GM21447 (cell line): ENCODE data around the gene BAZ1B.
"Not testable (repeated sequence)": the region's sequence is repeated elsewhere in the genome, so short reads cannot be mapped to it uniquely, and the experiment has no call there.

Experiments
- ATAC-seq: cut with Tn5 transposase; IDR thresholded peaks from one replicate; pipeline ENCODE4 v1.9.1; 2021; ENCODE audit not compliant: unreplicated experiment

Gene BAZ1B

DNA sequence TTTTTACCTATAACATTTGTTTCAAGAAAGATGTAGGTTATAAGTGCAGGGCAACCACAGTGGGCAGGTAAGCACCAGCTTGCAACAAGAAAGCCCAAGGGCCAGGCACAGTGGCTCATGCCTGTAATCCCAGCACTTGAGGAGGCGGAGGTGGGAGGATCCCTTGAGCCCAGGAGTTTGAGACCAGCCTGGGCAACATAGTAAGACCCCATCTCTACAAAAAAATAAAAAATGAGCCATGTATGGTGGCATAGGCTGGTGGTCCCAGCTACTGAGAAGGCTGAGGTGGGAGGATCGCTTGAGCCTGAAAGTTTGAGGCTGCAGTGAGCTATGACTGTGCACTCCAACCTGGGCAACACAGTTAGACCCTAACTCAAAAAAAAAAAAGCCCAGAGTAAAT, 22.6 kb upstream of the BAZ1B start:
- ATAC-seq = no peak

DNA sequence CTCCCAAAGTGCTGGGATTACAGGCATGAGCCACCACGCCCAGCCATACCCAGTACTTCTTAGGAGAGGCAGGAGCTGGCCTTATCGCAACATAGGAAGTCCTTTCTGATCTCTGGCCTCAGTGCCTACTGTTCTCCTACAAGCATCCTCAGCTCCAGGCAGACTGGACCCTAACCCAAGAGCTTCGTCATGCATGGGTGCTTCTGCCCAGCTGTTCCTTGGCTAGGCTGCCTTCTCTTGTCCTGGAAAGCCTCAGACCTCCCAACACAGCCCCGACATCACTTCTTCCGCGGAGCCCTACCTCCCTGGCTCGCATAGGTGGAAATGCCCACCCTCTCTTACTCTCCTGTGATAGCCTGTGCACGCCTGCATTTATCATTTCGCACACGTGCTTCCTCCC, 19.6 kb upstream of the BAZ1B start:
- no peak for ATAC-seq

DNA sequence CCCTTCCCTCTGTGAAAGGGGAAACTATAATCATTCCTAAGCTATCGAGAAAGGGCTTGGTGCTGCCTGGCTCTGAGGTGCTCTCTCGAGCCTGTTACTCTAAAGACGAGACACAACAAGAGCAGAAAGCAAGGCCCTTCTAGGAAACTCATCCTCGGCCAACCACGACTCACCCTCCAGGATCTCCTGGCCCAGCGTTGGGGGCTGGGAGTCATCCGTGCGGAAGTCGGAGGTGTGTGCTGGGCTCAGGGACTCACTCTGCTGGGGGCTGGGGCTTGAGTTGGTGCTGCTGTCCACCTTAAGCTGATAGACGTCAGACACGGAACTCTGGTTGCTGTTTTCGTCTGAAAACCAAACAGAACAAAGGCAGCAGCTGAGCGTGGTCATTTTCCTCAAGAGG, 17.6 kb upstream of the BAZ1B start:
- ATAC-seq = no peak

DNA sequence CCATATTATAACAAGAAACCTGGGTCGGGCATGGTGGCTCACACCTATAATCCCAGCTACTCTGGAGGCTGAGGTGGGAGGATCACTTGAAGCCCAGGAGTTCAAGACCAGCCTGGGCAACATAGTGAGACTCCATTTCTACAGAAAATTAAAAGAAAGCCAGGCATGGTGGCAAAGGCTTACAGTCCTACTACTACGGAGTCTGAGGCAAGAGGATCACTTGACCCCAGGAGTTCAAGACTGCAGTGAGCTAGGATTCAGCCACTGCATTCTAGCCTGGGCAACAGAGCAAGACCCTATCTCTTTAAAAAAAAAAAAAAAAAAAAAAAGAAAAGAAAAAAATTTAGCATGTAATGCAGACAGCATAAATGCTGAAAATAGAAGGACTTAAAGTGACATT, 16.4 kb upstream of the BAZ1B start:
- not testable (repeated sequence) for ATAC-seq

DNA sequence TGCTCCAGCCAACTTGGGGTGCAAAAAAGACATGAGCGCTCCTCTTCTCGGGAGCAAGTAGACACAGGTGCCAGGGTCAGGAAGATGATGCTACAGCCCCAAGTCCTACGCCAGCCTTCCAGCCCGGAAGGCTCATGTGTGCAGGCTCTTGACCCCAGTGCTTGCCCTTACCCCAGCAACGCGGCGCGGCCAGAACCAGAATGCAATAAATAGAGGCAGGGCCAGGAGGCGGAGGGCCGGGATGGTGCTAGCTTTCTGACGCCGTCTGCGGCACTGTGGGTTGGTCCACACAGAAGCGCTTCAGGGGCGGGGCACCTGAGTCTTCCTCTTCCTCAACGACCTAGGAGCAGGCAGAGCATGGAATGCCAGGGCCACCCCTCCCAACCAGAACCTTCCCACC, 15.0 kb upstream of the BAZ1B start:
- no peak for ATAC-seq

DNA sequence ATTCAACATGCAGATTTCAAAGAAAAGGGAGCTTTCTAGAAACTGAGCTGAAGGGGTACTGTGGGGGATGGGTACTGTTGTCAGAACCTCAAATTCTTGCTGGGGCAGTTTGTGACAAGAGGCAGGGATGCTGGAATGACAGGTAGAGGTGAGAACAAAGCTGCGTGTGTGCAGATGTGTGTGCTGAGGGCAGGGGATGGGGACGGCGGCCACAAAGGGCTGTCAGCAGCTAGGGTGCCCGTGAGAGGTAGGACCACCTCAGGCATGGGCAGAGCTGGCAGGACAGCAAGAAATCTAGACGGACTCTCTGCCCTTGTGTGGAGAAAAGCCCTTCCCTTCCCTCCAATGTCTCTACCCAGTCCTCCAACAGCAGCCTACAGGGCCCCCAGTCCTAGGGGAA, 14.4 kb upstream of the BAZ1B start:
- no peak for ATAC-seq

DNA sequence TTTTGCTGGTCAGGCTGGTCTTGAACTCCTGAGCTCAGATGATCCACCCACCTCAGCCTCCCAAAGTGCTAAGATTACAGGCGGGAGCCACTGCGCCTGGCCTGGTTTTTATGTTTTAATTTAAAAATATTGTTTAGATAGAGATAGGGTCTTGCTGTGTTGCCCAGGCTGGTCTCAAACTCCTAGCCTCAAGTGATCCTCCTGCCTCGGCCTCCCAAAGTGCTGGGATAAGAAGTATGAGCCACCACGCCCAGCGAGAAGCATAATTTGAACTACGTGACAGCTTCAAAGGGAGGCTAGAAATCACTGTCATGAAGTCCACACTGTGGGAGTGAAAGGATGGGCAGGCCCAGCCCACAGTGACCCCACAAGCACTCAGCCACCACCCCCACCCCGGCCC, 13.8 kb upstream of the BAZ1B start:
- not testable (repeated sequence) for ATAC-seq

DNA sequence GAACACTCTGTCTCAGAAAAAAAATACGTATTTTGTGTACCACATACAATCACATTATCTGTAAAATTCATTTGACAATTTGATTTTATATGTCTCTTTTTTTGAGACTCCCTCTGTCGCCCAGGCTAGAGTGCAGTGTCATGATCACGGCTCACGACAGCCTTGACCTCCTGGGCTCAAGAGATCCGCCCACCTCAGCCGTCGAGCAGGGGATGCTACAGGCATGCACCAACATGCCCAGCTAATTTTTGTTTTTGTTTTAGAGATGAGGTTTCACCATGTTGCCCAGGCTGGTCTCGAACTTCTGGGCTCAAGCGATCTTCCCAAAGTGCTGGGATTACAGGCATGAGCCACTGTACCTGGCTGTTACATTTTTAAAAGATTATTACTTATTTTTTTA, 11.6 kb upstream of the BAZ1B start:
- ATAC-seq = no peak

DNA sequence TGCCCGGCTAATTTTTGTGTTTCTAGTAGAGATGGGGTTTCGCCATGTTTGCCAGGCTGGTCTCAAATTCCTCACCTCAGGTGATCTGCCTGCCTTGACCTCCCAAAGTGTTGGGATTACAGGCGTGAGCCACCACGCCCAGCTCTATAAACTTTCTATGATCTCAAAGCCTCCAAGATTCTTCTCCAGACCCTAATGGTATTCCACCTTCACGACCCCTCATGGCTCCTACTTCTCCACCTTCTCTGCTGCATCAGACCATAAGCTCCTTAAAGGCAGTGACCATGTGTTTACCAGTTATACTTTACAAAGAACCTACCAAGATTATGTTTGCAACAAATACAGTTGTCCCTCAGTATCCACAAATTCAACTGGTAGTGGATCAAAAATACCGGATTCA, 10.1 kb upstream of the BAZ1B start:
- no peak for ATAC-seq

DNA sequence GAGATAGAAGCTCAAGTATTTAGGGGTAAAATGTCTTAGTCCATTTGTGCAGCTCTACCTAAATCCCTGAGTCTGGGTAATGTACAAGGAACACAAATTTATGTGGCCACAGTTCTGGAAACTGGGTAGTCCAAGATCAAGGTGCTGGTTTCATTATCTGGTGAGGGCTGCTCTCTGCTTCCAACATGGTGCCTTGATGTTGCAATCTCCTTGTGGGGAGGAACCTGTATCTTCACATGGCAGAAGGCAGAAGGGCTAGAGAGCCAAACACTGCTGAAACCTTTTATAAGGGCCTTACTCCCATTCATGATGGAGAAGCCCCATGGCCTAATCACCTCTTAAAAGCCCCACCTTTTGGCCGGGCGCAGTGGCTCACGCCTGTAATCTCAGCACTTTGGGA, 8.7 kb upstream of the BAZ1B start:
- no peak for ATAC-seq

DNA sequence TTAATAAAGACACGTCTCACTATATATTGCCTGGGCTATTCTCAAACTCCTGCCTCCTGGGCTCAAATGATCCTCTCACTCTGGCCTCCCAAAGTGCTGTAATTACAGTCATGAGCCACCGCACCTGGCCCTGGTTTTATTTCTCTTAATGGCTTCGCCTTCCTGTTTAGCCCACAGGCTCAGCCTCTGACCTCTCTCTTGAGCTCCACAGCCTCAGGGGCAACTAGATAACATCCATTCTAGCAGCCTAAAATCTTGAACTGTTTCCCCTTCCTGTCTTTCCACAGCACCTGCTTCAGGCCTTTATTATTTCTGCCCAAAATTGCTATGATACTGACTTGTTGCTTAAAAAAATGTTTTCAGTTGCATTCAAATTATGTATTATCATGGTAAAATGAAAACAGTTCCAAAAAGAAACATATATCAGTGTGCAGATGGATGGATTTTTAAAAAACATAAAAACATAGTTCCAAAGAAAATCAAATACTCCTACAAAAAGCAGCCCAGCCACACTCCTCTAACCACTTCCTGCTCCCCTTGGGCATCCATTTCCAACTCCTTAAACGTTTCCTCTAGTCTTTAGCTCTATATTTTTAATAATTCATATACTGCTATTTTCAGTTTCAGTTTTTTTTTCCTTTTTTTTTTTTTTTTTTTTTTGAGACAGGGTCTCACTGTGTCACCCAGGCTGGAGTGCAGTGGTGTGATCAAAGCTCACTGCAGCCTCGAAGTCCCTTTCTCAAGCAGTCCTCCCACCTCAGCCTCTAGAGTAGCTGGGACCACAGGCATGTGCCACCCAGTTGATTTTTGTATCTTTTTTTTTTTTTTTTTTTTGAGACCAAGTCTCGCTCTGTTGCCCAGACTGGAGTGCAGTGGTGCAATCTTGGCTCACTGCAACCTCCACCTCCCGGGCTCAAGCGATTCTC, 5.1 kb upstream of the BAZ1B start:
- no peak for ATAC-seq

DNA sequence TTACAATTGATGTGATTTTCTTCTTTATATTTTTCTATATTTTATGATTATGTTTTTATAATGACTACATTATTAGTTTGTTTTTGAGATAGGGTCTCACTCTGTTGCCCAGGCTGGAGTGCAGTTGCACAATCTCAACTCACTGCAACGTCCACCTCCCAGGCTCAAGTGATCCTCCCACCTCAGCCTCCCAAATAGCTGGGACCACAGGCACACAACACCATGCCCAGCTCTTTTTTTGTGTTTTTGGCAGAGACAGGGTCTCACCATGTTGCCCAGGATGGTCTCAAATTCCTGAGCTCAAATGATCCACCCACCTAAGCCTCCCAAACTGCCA, 4.0 kb upstream of the BAZ1B start:
- ATAC-seq = not testable (repeated sequence)

DNA sequence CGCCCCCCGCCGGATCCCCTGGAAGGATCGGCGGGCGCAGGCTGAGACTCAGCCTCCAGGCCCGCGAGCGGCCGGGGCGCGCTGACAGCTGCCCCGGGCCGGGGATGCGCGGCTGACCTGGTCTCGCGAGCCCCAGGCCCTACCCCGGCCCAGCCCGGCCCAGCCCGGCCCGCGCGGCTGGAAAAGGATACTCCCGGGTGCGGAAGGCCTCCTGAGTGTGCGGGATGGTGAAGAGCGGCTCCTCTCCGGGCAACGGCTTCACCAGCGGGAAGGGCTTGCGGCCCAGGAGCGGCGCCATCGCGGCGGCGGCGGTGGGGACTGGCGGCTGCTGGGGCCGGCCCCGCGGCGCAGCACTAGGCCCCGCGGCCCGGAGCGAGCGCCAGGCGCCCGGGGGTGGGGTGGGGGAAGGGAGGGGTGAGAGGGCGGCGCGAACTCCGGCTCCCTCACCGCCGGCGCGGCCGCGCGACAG, 423 bp downstream of the BAZ1B start:
- ATAC-seq = peak; percentile 34

DNA sequence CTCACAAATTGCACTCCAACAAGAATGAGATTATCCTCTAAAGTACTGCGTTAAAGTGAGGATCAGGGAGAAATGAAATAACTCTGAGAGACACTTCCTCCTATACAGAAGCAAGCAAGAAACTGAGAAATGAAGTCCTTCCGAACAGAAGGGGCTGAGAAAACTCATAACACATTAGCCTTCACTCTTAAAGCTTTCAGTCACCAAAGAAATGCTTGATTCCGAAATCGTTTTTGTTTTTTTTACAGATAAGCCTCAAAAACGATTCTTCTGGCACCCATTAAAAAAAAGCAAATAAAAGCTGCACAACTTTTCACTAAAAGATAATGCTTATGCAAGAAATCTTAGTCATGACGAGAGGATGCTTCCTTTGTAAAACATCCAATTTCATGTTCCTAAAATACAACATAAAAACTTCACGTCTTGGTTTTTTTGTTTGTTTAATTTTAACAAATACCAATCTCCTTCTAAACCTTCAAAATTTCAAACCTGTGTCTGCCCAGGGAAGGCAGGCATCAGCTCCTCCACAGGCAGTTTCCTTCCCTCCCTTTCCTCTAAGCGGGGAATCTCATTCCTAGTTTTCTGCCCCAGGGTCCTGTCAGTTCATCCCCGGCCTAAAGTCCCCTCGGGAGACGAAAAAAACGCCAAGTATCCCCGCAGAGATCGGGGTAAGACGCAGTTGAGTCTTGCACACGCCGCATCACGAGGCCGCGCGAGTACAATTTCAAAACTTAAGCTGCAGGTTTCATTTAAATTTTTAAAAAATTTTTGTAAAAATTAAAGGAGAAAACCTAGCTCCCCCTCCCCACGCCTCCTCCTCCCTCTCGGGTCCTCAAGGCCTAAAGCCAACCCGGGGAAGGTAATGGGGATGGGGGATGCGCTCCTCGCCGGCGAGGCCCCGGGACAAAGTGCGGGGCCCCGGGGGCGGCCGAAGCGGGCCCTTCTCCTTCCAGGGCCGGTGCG, 1.1 kb downstream of the BAZ1B start:
- no peak for ATAC-seq

DNA sequence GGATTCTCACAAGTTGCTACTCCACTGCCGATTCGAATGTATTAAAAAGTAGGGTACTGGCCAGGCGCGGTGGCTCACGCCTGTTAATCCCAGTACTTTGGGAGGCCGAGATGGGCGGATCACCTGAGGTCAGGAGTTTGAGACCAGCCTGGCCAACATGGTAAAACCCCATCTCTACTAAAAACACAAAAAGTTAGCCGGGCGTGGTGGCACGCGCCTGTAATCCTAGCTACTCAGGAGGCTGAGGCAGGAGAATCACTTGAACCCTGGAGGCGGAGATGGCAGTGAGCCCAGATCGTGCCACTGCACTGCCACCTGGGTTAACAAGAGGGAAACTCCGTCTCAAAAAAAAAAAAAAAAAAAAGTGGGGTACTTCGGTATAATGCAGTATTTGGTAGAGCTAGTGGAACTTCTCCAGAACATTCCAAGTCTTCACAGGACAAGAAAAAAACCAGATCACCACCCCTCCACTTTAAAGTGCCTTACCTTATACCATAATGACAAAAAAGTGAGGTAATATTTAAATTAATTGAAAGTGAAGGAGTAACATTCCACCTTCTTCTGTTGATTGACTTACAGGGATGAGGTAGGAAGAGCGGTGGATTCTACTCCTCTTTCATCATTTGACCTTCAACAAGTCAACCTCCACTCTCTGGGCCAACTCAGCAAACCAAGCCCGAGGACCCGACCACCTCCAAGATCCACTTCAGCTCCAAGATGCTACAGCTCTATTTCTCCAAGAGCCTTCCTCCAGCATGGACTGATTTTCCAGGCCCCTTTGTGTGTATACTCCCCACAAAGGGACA, 2.0 kb downstream of the BAZ1B start:
- ATAC-seq = no peak

DNA sequence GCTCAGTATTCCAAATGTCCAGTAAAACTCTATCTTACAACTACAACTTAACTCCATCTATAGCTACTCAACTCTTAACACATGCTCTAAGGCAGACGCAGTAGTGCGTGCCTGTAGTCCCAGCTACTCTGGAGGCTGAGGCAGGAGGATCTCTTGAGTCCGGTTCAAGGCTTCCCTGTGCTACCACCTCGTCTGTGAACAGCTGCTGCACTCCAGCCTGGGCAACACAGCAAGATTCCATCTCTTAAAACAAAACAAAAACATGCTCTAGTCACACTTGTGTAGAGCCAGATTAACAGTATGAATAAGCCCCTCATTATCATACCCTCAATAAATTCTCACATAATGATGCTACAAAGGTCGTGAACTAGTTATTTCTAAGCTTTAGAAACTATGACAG, 3.6 kb downstream of the BAZ1B start:
- no peak for ATAC-seq

DNA sequence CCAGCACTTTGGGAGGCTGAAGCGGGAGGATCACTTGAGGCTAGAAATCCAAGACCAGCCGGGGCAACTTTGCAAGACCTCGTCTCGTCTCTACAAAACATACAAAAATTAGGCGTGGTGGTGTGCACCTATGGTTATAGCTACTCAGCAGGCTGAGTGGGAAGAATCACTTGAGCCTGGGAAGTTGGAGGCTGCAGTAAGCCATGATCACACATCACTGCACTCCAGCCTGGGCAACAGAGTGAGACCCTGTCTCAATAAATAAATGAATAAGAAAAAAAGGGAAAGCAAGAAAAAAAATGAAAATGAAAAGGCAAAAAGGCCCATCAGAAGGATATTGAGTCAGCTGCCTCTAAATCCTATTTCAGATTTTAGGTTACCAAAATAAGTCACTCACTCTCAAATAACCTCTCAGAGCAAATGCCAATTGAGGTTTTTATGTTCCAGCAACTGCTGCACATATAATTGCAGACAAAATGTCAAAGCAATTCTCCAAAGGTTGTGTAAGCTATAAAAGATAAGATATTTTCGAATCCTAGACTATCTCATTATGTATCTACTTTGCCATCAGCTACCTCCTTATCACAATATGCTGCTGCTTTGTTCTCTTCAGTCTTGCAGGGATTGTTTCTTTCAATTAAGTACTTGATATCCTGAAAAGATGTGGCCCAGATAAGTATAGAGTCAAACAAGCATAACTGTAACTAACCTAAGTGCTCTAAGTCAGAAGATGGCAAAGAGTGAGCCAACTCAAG, 4.7 kb downstream of the BAZ1B start:
- no peak for ATAC-seq

DNA sequence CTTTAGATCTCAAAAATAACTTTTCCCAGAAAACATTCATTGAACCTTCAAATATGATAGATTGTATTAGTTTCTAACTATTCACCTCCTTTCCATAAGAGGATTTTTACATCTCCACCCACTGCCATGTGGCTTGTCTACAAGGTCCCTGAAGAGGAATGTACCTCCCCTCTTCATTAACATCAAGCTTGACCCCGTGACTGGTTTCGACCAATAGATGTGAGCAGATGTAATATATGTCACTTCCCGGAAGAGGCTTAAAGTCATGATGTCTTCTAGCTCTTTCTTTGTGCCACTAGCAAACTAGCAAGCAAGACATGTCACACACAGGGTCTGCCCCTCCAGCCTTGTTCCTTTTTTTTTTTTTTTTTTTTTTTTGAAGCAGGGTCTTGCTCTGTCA, 6.9 kb downstream of the BAZ1B start:
- ATAC-seq = no peak

DNA sequence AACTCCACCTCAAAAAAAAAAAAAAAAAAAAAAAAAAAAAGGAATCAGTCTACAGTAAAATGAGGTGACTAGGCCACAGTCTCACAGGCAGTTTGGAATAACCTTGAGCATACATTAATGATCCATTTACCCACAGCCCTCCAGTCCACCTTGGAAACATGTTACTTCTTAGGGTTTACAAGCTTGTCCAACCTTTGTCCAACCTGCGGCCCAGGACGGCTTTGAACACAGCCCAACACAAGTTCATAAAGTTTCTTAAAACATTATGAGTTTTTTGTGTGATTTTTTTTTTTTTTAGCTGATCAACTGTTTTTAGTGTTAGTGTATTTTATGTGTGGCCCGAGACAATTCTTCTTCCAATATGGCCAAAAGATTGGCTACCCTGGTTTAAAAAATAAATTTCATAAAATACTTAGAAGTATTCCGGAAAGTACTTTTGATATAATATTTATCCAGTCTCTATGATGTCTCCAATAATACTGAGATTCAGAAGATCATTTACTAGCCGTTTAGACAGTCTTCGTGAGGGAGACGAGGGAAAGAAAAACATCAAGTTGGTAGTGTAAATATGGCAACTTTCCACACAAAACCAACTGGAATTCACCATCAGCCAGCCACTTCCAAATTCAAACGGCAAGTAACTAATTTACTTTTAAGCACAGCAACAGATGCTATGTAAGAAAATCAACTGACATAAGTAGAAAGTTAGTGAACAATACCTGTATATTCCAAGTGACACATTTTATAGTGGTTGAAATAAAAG, 9.9 kb downstream of the BAZ1B start:
- ATAC-seq = no peak

DNA sequence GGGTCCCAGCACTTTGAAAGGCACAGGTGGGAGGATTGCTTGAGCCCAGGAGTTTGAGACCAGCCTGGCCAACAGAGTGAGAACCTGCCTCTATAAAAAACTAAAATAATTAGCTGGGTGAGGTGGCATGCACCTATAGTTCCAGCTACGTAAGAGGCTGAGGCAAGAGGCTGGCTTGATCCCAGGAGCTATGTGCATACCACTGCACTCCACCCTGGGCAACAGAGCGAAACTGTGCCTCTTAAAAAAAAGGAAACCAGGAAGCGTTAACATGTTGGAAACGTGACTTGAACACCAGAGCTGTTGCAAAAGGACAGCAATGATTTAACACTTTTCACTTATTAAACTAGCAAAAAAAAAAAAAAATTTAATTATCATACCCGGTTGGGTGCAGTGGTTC, 12.6 kb downstream of the BAZ1B start:
- ATAC-seq = no peak
